Liver (tissue), 3 donors: ENCODE measurements around the gene AGFG1.

Source experiments
- CTCF ChIP-seq: fragments of 150-350 bp; IDR thresholded peaks from 2 replicates; pipeline ENCODE4 v1.5.1; 2017; ENCODE audit warnings: improper control_type of control experiment, low read depth, low read length; ENCODE audit not compliant: missing input control
- EGR1 ChIP-seq, 2 donors: IDR thresholded peaks; 2 replicates each; pipeline ENCODE4 v1.6.1; 2016 to 2018; ENCODE audit warnings: antibody characterized with exemption in 2 of 2, low read depth in 2 of 2
- GABPA ChIP-seq, 2 donors: IDR thresholded peaks in 1 of 2; conservative IDR thresholded peaks in 1 of 2; 2 replicates each; pipeline ENCODE4 v1.6.1; 2016; ENCODE audit warnings: antibody characterized with exemption in 2 of 2, mild to moderate bottlenecking in 1 of 2, moderate library complexity in 1 of 2
- JUND ChIP-seq, 2 donors: IDR thresholded peaks; 2 replicates each; pipeline ENCODE4 v1.6.1; 2016; ENCODE audit warnings: antibody characterized with exemption in 2 of 2
- MAX ChIP-seq: IDR thresholded peaks from 2 replicates; pipeline ENCODE4 v1.6.1; 2016; ENCODE audit warnings: antibody characterized with exemption
- REST ChIP-seq: IDR thresholded peaks from 2 replicates; pipeline ENCODE4 v1.6.1; 2016; ENCODE audit warnings: antibody characterized with exemption, mild to moderate bottlenecking
- ZBTB33 ChIP-seq: IDR thresholded peaks from 2 replicates; pipeline ENCODE4 v1.6.1; 2016; ENCODE audit warnings: antibody characterized with exemption
- donor health status: healthy.
- donor health status: healthy.

GRCh38 chr2:227597998-227598397 lies 126.0 kb downstream of the AGFG1 start:
- TF ChIP-seq EGR1 (IDR thresholded peaks at IDR 0.05; ENCODE audit: low read depth in 2 of 2) = no peak
- no peak for TF ChIP-seq CTCF
- no peak for TF ChIP-seq ZBTB33
- TF ChIP-seq GABPA (IDR thresholded peaks at IDR 0.05 in 1 of 2, conservative IDR thresholded peaks at IDR 0.05 in 1 of 2) = no peak
- TF ChIP-seq MAX = no peak
- TF ChIP-seq JUND (IDR thresholded peaks at IDR 0.05) = no peak
- TF ChIP-seq REST = no peak
